ENCODE measurements around the gene ZNF474.

Gene ZNF474

GRCh38 chr5:122118356-122118948, 10.9 kb upstream of the ZNF474 start:
- H3K36me3 ChIP-seq, result no peaks in the 10 kb centered on the region
- no peak for TF ChIP-seq CTCF (IDR thresholded peaks at IDR 0.05)
- H3K27ac ChIP-seq, result no peak overlapping the region

GRCh38 chr5:122119205-122119604, 10.1 kb upstream of the ZNF474 start:
- no peaks in the 10 kb centered on the region for H3K4me1 ChIP-seq (ENCODE audit: control insufficient read depth in 1 of 2, insufficient read depth in 1 of 2, low read depth in 1 of 2, low read length in 1 of 2)
- H3K27ac ChIP-seq, result no peak overlapping the region
- H3K4me3 ChIP-seq (ENCODE audit: low read depth in 1 of 2, low read length in 1 of 2), result no peak overlapping the region
- TF ChIP-seq CTCF (IDR thresholded peaks at IDR 0.05), result no peak
- no peaks in the 10 kb centered on the region for H3K27me3 ChIP-seq
- H3K9me3 ChIP-seq, result no peaks in the 10 kb centered on the region
- no peaks in the 10 kb centered on the region for H3K36me3 ChIP-seq

More at GRCh38 chr5:122118356-122118948, 10.9 kb upstream of the ZNF474 start:
- H3K4me3 ChIP-seq (ENCODE audit: low read depth in 1 of 2, low read length in 1 of 2), result no peak overlapping the region
- H3K4me1 ChIP-seq (ENCODE audit: control insufficient read depth in 1 of 2, insufficient read depth in 1 of 2, low read depth in 1 of 2, low read length in 1 of 2), result no peaks in the 10 kb centered on the region
- no peaks in the 10 kb centered on the region for H3K27me3 ChIP-seq
- no peaks in the 10 kb centered on the region for H3K9me3 ChIP-seq

GRCh38 chr5:122120493-122120892, 8.9 kb upstream of the ZNF474 start:
- H3K4me1 ChIP-seq (ENCODE audit: control insufficient read depth in 1 of 2, insufficient read depth in 1 of 2, low read depth in 1 of 2, low read length in 1 of 2), result no peaks in the 10 kb centered on the region
- no peaks in the 10 kb centered on the region for H3K9me3 ChIP-seq
- H3K4me3 ChIP-seq (ENCODE audit: low read depth in 1 of 2, low read length in 1 of 2), result no peak overlapping the region
- TF ChIP-seq CTCF (IDR thresholded peaks at IDR 0.05), result no peak
- H3K27me3 ChIP-seq, result no peaks in the 10 kb centered on the region
- H3K36me3 ChIP-seq, result no peaks in the 10 kb centered on the region
- no peak overlapping the region for H3K27ac ChIP-seq

- no peaks in the 10 kb centered on the region for H3K27me3 ChIP-seq
- no peaks in the 10 kb centered on the region for H3K36me3 ChIP-seq
- H3K4me3 ChIP-seq (ENCODE audit: low read depth in 1 of 2, low read length in 1 of 2), result no peak overlapping the region
- no peak overlapping the region for H3K27ac ChIP-seq
- no peaks in the 10 kb centered on the region for H3K4me1 ChIP-seq (ENCODE audit: control insufficient read depth in 1 of 2, insufficient read depth in 1 of 2, low read depth in 1 of 2, low read length in 1 of 2)
- H3K9me3 ChIP-seq, result no peaks in the 10 kb centered on the region
- no peak for TF ChIP-seq CTCF (IDR thresholded peaks at IDR 0.05)
Observed at GRCh38 chr5:122120957-122121356, 8.4 kb upstream of the ZNF474 start.

GRCh38 chr5:122121479-122122465, 7.6 kb upstream of the ZNF474 start:
- H3K27me3 ChIP-seq, result no peaks in the 10 kb centered on the region
- no peaks in the 10 kb centered on the region for H3K9me3 ChIP-seq
- no peak overlapping the region for H3K27ac ChIP-seq
- no peaks in the 10 kb centered on the region for H3K4me1 ChIP-seq (ENCODE audit: control insufficient read depth in 1 of 2, insufficient read depth in 1 of 2, low read depth in 1 of 2, low read length in 1 of 2)
- H3K4me3 ChIP-seq (ENCODE audit: low read depth in 1 of 2, low read length in 1 of 2), result no peak overlapping the region
- no peak for TF ChIP-seq CTCF (IDR thresholded peaks at IDR 0.05)
- H3K36me3 ChIP-seq, result no peaks in the 10 kb centered on the region
